ENCODE results near the gene BCL6.

Gene BCL6

DNA sequence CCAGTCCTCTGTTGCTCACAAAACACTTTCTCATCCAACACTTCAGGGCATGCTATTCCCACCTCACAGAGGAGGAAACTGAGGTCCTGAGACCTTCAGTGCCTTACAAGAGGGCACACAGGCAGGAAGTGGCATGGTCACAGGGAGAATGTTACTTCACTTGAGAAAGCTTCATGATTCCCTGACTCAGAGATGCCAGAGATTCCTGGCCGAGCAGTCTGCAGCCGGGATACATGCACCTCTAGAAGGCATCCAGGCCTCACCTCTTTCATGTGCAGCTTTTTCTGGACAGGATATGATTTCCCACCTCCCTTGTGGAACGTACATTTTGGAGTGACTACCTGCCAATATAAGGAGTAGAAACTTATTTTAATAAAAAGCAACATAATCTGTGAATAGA lies 72.3 kb downstream of the BCL6 start:
- DNase-seq (ENCODE audit: low read depth, low spot score): no peak
